SU-DHL-6 (cell line): ENCODE data around the gene PTPN12.

Experiments
- H2AFZ ChIP-seq: fragments of 200-600 bp; sonication (generic); 2 replicates; pipeline ENCODE4 v1.6.1; 2014; ENCODE audit warnings: low read depth, mild to moderate bottlenecking, moderate library complexity, mixed read lengths, antibody characterized with exemption, low read length; ENCODE audit not compliant: severe bottlenecking
- H3F3A ChIP-seq: fragments of 200-600 bp; shearing (Covaris generic); 2 replicates; pipeline ENCODE4 v1.6.0; 2016; ENCODE audit warnings: antibody characterized with exemption, mild to moderate bottlenecking; ENCODE audit not compliant: insufficient read depth
- H3K27ac ChIP-seq: fragments of 200-600 bp; sonication (generic); 2 replicates; pipeline ENCODE4 v1.5.1; 2016; ENCODE audit warnings: low read depth, mild to moderate bottlenecking, low read length, moderate library complexity, mixed read lengths
- H3K27me3 ChIP-seq: fragments of 200-600 bp; sonication (generic), shearing (Covaris generic); 2 replicates; pipeline ENCODE4 v1.6.0; 2014; ENCODE audit warnings: mild to moderate bottlenecking, low read length
- H3K36me3 ChIP-seq: fragments of 200-600 bp; sonication (generic); 2 replicates; pipeline ENCODE4 v1.6.1; 2014; ENCODE audit warnings: mild to moderate bottlenecking, low read length, mixed read lengths
- H3K4me2 ChIP-seq: fragments of 300-600, 200-600 bp; shearing (Covaris generic), sonication (generic); 2 replicates; pipeline ENCODE4 v1.6.0; 2014; ENCODE audit warnings: low read length, low read depth, mild to moderate bottlenecking; ENCODE audit not compliant: poor library complexity, severe bottlenecking
- H3K4me3 ChIP-seq: fragments of 200-600 bp; sonication (generic); 2 replicates; pipeline ENCODE4 v1.5.1; 2014; ENCODE audit warnings: antibody characterized with exemption, low read length, mild to moderate bottlenecking, mixed read lengths; ENCODE audit not compliant: insufficient read depth, poor library complexity, severe bottlenecking
- H3K79me2 ChIP-seq: fragments of 200-600 bp; sonication (generic); 2 replicates; pipeline ENCODE4 v1.6.1; 2014; ENCODE audit warnings: mild to moderate bottlenecking, low read length, moderate library complexity; ENCODE audit not compliant: insufficient read depth
- H3K9ac ChIP-seq: fragments of 200-600 bp; sonication (generic); 2 replicates; pipeline ENCODE4 v1.7.0; 2014; ENCODE audit warnings: mild to moderate bottlenecking, low read length
- H3K9me2 ChIP-seq: fragments of 200-600 bp; sonication (generic); replicated peaks from 2 replicates; pipeline ENCODE4 v1.6.1; 2014; ENCODE audit warnings: low read length; ENCODE audit not compliant: insufficient read depth
- H3K9me3 ChIP-seq: fragments of 200-600 bp; sonication (generic); 2 replicates; pipeline ENCODE4 v1.6.1; 2014; ENCODE audit warnings: low read length, mixed read lengths; ENCODE audit not compliant: insufficient read depth
- H4K20me1 ChIP-seq: fragments of 200-600 bp; sonication (generic); 2 replicates; pipeline ENCODE4 v1.6.1; 2014; ENCODE audit warnings: low read depth, mild to moderate bottlenecking, antibody characterized with exemption, low read length, moderate library complexity, mixed read lengths
- EZH2phosphoT487 ChIP-seq: fragments of 200-600 bp; sonication (generic), shearing (Covaris generic); conservative IDR thresholded peaks from 2 replicates; pipeline ENCODE4 v1.6.1; 2018; ENCODE audit warnings: mild to moderate bottlenecking, antibody characterized with exemption, low read length, moderate library complexity, mixed read lengths
- TF ChIP-seq, protein P1 (sequence below): fragments of 200-600 bp; sonication (generic); IDR thresholded peaks from one replicate; pipeline ENCODE4 v1.5.1; 2017; ENCODE audit warnings: antibody characterized with exemption, mild to moderate bottlenecking, low read length, moderate library complexity; ENCODE audit not compliant: insufficient read depth, poor library complexity, severe bottlenecking

PTPN12 gene

DNA sequence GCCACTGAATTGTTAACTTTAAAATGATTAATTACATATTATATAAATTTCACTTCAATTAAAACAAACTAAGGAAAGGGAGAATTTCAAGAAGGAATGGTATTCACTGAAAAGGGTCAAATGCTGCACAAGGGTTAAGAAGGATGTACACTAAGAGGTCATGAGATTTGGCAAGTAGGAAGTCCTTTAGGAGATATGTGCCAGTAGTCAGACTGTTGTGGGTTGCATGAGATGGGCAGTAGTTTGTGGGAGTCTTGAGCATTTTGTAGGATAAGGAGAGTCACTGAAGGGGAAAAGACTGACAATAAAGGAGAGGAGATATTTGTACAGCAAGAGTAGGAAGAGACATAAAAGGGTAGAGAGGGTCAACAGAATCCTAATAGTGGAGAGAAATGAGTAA lies 12.4 kb upstream of the PTPN12 start:
- no peaks in the 10 kb centered on the region for H3K36me3 ChIP-seq
- no peak overlapping the region for H3K9ac ChIP-seq
- TF ChIP-seq EZH2phosphoT487: no peak
- TF ChIP-seq, protein P1, sequence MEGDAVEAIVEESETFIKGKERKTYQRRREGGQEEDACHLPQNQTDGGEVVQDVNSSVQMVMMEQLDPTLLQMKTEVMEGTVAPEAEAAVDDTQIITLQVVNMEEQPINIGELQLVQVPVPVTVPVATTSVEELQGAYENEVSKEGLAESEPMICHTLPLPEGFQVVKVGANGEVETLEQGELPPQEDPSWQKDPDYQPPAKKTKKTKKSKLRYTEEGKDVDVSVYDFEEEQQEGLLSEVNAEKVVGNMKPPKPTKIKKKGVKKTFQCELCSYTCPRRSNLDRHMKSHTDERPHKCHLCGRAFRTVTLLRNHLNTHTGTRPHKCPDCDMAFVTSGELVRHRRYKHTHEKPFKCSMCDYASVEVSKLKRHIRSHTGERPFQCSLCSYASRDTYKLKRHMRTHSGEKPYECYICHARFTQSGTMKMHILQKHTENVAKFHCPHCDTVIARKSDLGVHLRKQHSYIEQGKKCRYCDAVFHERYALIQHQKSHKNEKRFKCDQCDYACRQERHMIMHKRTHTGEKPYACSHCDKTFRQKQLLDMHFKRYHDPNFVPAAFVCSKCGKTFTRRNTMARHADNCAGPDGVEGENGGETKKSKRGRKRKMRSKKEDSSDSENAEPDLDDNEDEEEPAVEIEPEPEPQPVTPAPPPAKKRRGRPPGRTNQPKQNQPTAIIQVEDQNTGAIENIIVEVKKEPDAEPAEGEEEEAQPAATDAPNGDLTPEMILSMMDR: no peak
- no peak overlapping the region for H3K4me3 ChIP-seq
- H3K9me3 ChIP-seq: no peaks in the 10 kb centered on the region
- H3K27me3 ChIP-seq: 0 out of 2 replicates have a peak, but pooled peaks cover 3% of the 10 kb centered on the region
- H2AFZ ChIP-seq: no peak overlapping the region
- no peaks in the 10 kb centered on the region for H3K79me2 ChIP-seq
- H3K9me2 ChIP-seq: no peaks in the 10 kb centered on the region
- no peak overlapping the region for H3K27ac ChIP-seq
- H4K20me1 ChIP-seq: no peaks in the 10 kb centered on the region
- no peak overlapping the region for H3K4me2 ChIP-seq
- no peaks in the 10 kb centered on the region for H3F3A ChIP-seq

DNA sequence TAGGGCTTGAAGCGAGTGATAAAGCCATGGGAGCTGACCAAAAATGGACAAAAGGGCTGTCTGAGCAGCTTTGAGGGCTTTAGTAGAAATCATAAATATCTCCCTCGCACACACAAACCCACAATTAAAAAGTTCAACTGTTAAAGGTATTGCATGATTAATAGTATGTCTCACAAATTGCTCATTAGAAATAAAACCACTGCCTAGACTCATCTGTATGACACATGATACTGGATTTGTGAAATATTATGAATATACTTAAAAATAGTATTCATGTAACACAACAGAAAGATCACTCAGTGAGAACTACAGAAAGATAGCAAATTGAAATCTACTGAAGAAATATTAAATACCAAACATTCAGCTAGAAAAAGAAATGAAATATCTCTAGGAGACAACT lies 11.9 kb upstream of the PTPN12 start:
- H2AFZ ChIP-seq: no peak overlapping the region
- no peaks in the 10 kb centered on the region for H3K79me2 ChIP-seq
- no peak overlapping the region for H3K9ac ChIP-seq
- no peak for TF ChIP-seq EZH2phosphoT487
- TF ChIP-seq, protein P1: no peak
- H3K4me3 ChIP-seq: no peak overlapping the region
- no peak overlapping the region for H3K4me2 ChIP-seq
- no peaks in the 10 kb centered on the region for H4K20me1 ChIP-seq
- H3K27ac ChIP-seq: no peak overlapping the region
- H3F3A ChIP-seq: no peaks in the 10 kb centered on the region
- no peaks in the 10 kb centered on the region for H3K36me3 ChIP-seq
- H3K9me2 ChIP-seq: no peaks in the 10 kb centered on the region
- H3K27me3 ChIP-seq: 0 out of 2 replicates have a peak, but pooled peaks cover 3% of the 10 kb centered on the region
- no peaks in the 10 kb centered on the region for H3K9me3 ChIP-seq

DNA sequence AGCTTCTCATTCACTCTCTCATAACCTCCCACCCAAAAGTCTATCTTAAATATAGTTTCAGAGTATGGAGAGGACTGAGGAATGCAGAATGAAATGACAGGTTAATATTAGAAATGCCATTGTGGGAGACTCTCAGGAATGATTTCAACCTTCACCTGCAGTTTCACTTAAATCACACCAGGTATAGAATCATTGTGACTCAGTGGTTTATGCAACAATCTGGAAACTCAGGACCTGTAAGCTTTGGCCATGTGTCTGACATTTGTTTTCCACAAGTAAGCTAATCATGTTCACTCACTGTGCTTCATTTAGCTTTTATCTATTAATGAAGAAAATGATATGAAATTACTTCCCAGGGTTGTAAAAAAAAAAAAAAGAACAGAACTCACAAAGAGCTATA lies 8.7 kb upstream of the PTPN12 start:
- H3K4me3 ChIP-seq: no peak overlapping the region

More for the DNA sequence above, 8.7 kb upstream of the PTPN12 start:
- no peaks in the 10 kb centered on the region for H3K9me3 ChIP-seq
- H3K9ac ChIP-seq: no peak overlapping the region
- no peaks in the 10 kb centered on the region for H3K79me2 ChIP-seq
- H3K36me3 ChIP-seq: no peaks in the 10 kb centered on the region
- no peak overlapping the region for H2AFZ ChIP-seq
- H4K20me1 ChIP-seq: no peaks in the 10 kb centered on the region
- H3K4me2 ChIP-seq: no peak overlapping the region
- TF ChIP-seq, protein P1: no peak
- TF ChIP-seq EZH2phosphoT487: no peak
- no peaks in the 10 kb centered on the region for H3K9me2 ChIP-seq
- 0 out of 2 replicates have a peak, but pooled peaks cover 3% of the 10 kb centered on the region for H3K27me3 ChIP-seq
- no peak overlapping the region for H3K27ac ChIP-seq
- no peaks in the 10 kb centered on the region for H3F3A ChIP-seq
